Osteocyte (in vitro differentiated cells): ENCODE data around the gene EFCAB8. TPM values are rescaled to one million over a fixed set of nuclear protein-coding genes. Genes with fewer than 3 reads are reported as not detected.
"Not testable (repeated sequence)": the region's sequence is repeated elsewhere in the genome, so short reads cannot be mapped to it uniquely, and the experiment has no call there.

ENCODE experiments used
- DNase-seq: peaks from one replicate; pipeline ENCODE4 v3.0.0; 2021; ENCODE audit warnings: mixed read lengths; ENCODE audit not compliant: unreplicated experiment; ENCODE audit errors: extremely low spot score
- H3K27ac Mint-ChIP-seq: one replicate; pipeline ENCODE4 v1.8.0; 2021; ENCODE audit warnings: mild to moderate bottlenecking, mixed read lengths; ENCODE audit not compliant: unreplicated experiment
- H3K27me3 Mint-ChIP-seq: one replicate; pipeline ENCODE4 v1.8.0; 2021; ENCODE audit warnings: mixed read lengths; ENCODE audit not compliant: unreplicated experiment
- H3K36me3 Mint-ChIP-seq: one replicate; pipeline ENCODE4 v1.8.0; 2021; ENCODE audit warnings: mixed read lengths; ENCODE audit not compliant: unreplicated experiment
- H3K4me1 Mint-ChIP-seq: one replicate; pipeline ENCODE4 v1.8.0; 2021; ENCODE audit warnings: mixed read lengths; ENCODE audit not compliant: unreplicated experiment
- H3K4me3 Mint-ChIP-seq: one replicate; pipeline ENCODE4 v1.8.0; 2021; ENCODE audit warnings: mild to moderate bottlenecking, moderate library complexity, mixed read lengths; ENCODE audit not compliant: unreplicated experiment
- H3K9me3 Mint-ChIP-seq: one replicate; pipeline ENCODE4 v1.8.0; 2021; ENCODE audit warnings: mixed read lengths; ENCODE audit not compliant: unreplicated experiment
- total RNA-seq: library from RNA; stranded (reverse); gene quantifications from 2 replicates; pipeline ENCODE4 v1.2.1, GENCODE V29; 2021
- TF ChIP-seq, protein P1 (sequence below): fragments of 200-600 bp; sonication (generic); IDR thresholded peaks from 2 replicates; pipeline ENCODE4 v1.5.0; 2021; ENCODE audit warnings: antibody characterized with exemption, mild to moderate bottlenecking, moderate library complexity

Gene EFCAB8
- total RNA-seq, 1 donor from 2014 or later = 0.64 TPM

DNA sequence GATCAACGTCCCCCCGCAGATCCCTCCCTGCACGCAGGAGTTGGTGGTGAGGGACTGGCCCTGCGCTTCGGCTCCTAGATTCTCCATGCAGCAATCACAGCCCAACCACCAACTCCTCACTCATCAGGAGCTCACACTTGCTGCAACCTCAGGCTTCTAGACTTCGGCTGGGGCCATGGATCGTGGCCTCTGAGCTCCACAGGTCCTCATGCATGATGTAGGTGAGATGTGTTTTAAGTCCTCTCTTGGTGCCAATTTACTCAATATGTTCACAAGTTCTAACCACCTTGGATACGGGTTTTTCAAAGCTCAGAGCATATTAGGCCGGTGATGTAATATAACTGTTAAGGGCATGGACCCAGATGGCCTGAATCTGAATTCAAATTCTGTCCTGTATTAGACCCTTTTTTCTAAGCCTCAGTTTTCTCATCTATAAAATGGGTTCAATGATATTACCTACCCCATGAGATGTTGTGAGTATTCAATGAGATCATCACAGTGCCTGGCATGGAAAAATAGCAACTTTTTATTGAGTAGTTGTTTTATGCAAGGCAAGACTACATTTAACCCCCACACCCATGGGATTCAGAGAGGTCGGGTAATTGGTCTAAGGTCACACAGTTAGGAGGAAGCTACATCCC, 114.5 kb downstream of the EFCAB8 start:
- TF ChIP-seq, protein P1, sequence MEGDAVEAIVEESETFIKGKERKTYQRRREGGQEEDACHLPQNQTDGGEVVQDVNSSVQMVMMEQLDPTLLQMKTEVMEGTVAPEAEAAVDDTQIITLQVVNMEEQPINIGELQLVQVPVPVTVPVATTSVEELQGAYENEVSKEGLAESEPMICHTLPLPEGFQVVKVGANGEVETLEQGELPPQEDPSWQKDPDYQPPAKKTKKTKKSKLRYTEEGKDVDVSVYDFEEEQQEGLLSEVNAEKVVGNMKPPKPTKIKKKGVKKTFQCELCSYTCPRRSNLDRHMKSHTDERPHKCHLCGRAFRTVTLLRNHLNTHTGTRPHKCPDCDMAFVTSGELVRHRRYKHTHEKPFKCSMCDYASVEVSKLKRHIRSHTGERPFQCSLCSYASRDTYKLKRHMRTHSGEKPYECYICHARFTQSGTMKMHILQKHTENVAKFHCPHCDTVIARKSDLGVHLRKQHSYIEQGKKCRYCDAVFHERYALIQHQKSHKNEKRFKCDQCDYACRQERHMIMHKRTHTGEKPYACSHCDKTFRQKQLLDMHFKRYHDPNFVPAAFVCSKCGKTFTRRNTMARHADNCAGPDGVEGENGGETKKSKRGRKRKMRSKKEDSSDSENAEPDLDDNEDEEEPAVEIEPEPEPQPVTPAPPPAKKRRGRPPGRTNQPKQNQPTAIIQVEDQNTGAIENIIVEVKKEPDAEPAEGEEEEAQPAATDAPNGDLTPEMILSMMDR = no peak
- peaks cover 4% of the 10 kb centered on the region for H3K27me3 Mint-ChIP-seq

DNA sequence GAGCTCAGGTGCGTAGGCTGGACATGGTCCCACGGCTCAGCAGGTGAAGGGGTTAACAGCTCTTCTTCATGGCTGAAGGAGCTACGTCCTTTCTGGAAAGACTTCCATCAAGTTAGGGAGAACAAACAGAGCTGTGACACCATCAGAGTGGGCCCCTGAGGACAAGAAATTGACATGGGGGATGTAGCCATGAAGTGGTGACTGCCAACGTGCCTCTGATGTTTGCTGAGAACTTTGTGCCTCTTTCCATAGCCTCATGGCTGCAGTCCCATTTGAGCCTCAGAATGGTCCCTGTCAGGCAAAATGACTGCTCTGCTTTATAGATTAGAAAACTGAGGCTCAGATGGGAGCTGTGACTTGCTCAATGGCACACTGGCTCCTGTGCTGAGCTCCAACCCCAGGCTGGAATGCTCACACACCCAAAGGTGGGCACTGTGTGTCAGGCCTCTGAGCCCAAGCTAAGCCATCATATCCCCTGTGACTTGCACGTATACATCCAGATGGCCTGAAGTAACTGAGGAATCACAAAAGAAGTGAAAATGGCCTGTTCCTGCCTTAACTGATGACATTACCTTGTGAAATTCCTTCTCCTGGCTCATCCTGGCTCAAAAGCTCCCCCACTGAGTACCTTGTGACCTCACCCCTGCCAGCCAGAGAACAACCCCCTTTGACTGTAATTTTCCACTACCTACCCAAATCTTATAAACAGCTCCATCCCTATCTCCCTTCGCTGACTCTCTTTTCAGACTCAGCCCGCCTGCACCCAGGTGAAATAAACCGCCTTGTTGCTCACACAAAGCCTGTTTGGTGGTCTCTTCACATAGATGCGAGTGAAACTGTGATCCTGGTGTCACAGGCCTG, 115.7 kb downstream of the EFCAB8 start:
- H3K27ac Mint-ChIP-seq, H3K4me1 Mint-ChIP-seq: not testable (repeated sequence)

More for the DNA sequence above, 114.5 kb downstream of the EFCAB8 start:
- H3K27ac Mint-ChIP-seq = no peak overlapping the region
- no peak for DNase-seq
- no peaks in the 10 kb centered on the region for H3K4me1 Mint-ChIP-seq
- no peaks in the 10 kb centered on the region for H3K36me3 Mint-ChIP-seq
- H3K9me3 Mint-ChIP-seq = no peaks in the 10 kb centered on the region
- no peak overlapping the region for H3K4me3 Mint-ChIP-seq

DNA sequence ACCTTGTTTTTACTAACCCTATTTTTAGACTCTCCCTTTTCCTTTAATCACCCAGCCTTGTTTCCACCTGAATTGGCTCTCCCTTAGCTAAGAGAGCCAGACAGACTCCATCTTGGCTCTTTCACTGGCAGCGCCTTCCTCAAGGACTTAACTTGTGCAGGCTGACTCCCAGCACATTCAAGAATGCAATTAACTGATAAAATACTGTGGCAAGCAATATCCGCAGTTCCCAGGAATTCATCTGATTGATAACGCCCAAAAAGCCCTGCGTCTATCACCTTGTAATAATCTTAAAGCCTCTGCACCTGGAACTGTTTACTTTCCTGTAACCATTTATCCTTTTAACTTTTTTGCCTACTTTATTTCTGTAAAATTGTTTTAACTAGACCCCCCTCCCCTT, 116.4 kb downstream of the EFCAB8 start:
- not testable (repeated sequence) for H3K27me3 Mint-ChIP-seq, H3K27ac Mint-ChIP-seq

More for the DNA sequence above, 115.7 kb downstream of the EFCAB8 start:
- DNase-seq = peak; percentile 51
- H3K9me3 Mint-ChIP-seq, H3K4me3 Mint-ChIP-seq, H3K36me3 Mint-ChIP-seq, H3K27me3 Mint-ChIP-seq: not testable (repeated sequence)

DNA sequence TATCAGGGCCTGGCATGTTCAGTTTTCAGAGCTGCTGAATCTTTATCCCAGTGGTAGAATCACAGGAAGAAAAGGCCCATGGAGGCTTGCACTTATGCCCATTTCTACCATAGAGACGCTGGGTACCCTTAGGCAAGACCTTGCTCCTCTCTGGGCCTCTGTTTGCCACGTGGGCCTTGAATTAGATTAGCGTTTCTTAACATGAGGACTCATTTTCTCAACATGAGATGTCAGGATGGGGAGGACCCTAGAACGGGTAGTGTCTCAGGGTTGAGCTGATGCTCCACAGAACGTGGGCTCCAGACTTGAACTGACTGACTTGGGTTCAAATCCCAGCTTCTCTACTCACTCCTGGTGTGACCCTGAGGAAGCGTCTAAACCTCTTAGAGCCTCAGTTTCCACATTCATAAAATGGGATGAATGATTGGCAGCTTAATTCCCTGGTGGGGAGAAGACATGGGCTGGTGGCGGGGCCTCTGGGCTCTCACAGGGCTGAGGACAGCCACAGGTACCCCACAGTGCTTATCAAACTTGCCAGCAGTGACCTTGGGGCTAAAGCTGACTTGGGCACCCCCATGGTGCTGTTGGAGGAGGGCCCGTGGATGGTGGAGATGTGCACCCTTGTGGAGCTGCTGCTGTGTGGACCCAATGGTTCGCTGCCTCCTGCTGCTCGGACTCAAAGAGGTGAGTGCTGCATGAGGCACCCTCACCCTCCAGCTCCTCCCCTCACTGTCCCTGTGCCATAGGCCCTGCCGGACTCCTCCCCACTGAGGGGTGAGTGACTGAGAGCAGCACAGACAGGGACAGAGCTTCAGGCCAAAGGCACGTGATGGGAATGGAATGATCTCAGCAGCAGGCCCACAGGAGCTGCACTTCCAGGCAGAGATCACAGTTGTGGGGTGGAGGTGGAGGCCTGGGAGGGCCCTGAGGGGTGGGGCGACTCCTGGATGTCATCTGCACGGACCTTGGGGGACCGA, 117.3 kb downstream of the EFCAB8 start:
- H3K36me3 Mint-ChIP-seq = no peaks in the 10 kb centered on the region
- no peak overlapping the region for H3K4me3 Mint-ChIP-seq
- peaks cover 4% of the 10 kb centered on the region for H3K27me3 Mint-ChIP-seq
- DNase-seq = peak; percentile 82
- TF ChIP-seq, protein P1 = no peak
- H3K27ac Mint-ChIP-seq = no peak overlapping the region
- H3K9me3 Mint-ChIP-seq = no peaks in the 10 kb centered on the region
- no peaks in the 10 kb centered on the region for H3K4me1 Mint-ChIP-seq

More for the DNA sequence above, 116.4 kb downstream of the EFCAB8 start:
- H3K4me3 Mint-ChIP-seq, H3K9me3 Mint-ChIP-seq, DNase-seq, H3K36me3 Mint-ChIP-seq, H3K4me1 Mint-ChIP-seq: not testable (repeated sequence)

DNA sequence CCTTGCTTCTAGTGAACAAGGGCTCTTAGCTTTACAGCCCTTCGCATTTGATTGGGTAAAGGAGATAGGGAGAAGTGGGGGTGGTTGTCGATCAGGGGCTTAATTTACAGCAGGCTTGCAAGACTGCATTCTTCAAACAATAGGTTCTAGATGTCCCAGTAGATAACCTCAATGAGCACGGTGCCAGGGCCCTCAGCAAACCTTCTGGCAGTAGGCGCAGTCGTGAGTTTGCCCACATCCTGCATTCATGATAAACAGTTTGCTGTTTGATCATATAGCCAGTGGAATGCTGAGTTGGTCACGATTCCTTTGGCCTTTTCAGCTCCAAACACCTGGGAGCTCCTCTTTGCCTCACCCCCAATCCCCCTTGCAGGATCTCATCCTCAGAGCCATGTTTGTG, 118.0 kb downstream of the EFCAB8 start:
- H3K4me3 Mint-ChIP-seq = no peak overlapping the region
- H3K9me3 Mint-ChIP-seq = no peaks in the 10 kb centered on the region
- DNase-seq = no peak
- no peak overlapping the region for H3K27ac Mint-ChIP-seq
- H3K27me3 Mint-ChIP-seq = peaks cover 4% of the 10 kb centered on the region
- no peaks in the 10 kb centered on the region for H3K4me1 Mint-ChIP-seq
- no peaks in the 10 kb centered on the region for H3K36me3 Mint-ChIP-seq
- TF ChIP-seq, protein P1 = no peak
